ENCODE data around the gene CMC2.

DNA sequence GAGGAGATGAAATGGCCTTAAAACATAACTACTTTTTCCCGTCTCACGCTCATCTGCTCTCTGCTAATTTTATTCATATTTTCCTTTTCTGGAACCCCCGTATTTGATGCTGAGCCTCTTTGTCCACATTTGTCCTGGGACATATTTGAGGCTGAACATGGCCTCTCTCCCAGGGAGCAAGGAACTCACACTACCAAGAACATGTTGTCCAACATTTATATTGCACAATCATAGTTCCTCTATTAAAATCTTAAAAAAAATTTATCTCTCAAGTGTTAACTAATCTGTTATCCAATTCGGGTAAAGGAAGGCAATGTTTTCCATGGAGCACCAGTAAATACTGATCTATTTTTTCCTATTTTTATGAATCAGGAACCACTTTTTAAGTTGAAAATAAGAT is 60.2 kb downstream of the CMC2 start:
- TF ChIP-seq POLR2A (IDR thresholded peaks at IDR 0.05; ENCODE audit: low read length), result no peak
- no peak for TF ChIP-seq GATA1 (IDR thresholded peaks at IDR 0.05; ENCODE audit: low read depth, low read length)
